ENCODE results near the gene LRRC34.

GRCh38 chr3:169850618-169851017, 37.9 kb upstream of the LRRC34 start:
- no peak for TF ChIP-seq CTCF (IDR thresholded peaks at IDR 0.05)
- no peak for TF ChIP-seq POLR2A (IDR thresholded peaks at IDR 0.05)

Data from adrenal gland (tissue), 5 donors.